Mesothelial cell of epicardium (in vitro differentiated cells): ENCODE measurements around the gene GALNT10. TPM values are rescaled to one million over a fixed set of nuclear protein-coding genes. Genes with fewer than 3 reads are reported as not detected.
A peak's percentile ranks its signal among the peaks of the same experiment; 100 is the strongest.

Source experiments
- DNase-seq, 2 experiments: peaks; one replicate each; pipeline ENCODE4 v3.0.0; 2021; ENCODE audit warnings: low spot score in 2 of 2; ENCODE audit not compliant: unreplicated experiment in 2 of 2
- H3K27ac Mint-ChIP-seq: 2 replicates; pipeline ENCODE4 v1.8.0; 2021; ENCODE audit warnings: mixed read lengths
- H3K27me3 Mint-ChIP-seq: 2 replicates; pipeline ENCODE4 v1.8.0; 2021; ENCODE audit warnings: low read depth, mixed read lengths
- H3K36me3 Mint-ChIP-seq: 2 replicates; pipeline ENCODE4 v1.8.0; 2021; ENCODE audit warnings: mixed read lengths
- H3K4me1 Mint-ChIP-seq: 2 replicates; pipeline ENCODE4 v1.8.0; 2021; ENCODE audit warnings: mixed read lengths
- H3K4me3 Mint-ChIP-seq: 2 replicates; pipeline ENCODE4 v1.8.0; 2021; ENCODE audit warnings: mild to moderate bottlenecking, moderate library complexity, mixed read lengths
- H3K9me3 Mint-ChIP-seq: 2 replicates; pipeline ENCODE4 v1.8.0; 2021; ENCODE audit warnings: mixed read lengths
- total RNA-seq: library from RNA; stranded (reverse); gene quantifications from 3 replicates; pipeline ENCODE4 v1.2.1, GENCODE V29; 2021
- TF ChIP-seq, protein P1 (sequence below): fragments of 200-600 bp; sonication (generic); IDR thresholded peaks from one replicate; pipeline ENCODE4 v1.5.0; 2021; ENCODE audit warnings: antibody characterized with exemption; ENCODE audit not compliant: unreplicated experiment

GALNT10 gene
- total RNA-seq, 1 donor from 2014 or later: 13.9 TPM

DNA sequence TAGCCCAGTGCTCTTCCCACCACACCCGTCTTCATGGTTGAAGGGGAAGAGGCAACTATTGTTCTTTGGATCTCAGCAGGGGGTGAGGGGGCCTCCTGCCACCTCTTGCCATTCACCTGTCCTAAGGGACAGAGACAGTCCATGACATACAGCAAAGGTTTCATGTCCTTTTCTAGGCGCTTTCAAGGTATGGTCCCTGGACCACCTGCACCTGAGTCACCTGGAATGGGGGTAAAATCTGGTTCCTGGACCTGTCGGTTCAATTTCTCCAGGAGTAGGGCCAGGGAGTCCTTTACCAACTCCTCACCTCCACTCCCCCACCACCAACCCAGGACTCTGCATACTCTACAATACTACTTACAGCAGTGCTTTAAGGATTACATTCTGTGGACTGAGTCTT lies 221.8 kb downstream of the GALNT10 start:
- no peak overlapping the region for H3K27ac Mint-ChIP-seq
- no peaks in the 10 kb centered on the region for H3K27me3 Mint-ChIP-seq
- no peaks in the 10 kb centered on the region for H3K9me3 Mint-ChIP-seq
- no peak overlapping the region for H3K4me3 Mint-ChIP-seq
- no peak for DNase-seq
- H3K36me3 Mint-ChIP-seq: no peaks in the 10 kb centered on the region
- H3K4me1 Mint-ChIP-seq: peaks cover 2% of the 10 kb centered on the region
- TF ChIP-seq, protein P1, sequence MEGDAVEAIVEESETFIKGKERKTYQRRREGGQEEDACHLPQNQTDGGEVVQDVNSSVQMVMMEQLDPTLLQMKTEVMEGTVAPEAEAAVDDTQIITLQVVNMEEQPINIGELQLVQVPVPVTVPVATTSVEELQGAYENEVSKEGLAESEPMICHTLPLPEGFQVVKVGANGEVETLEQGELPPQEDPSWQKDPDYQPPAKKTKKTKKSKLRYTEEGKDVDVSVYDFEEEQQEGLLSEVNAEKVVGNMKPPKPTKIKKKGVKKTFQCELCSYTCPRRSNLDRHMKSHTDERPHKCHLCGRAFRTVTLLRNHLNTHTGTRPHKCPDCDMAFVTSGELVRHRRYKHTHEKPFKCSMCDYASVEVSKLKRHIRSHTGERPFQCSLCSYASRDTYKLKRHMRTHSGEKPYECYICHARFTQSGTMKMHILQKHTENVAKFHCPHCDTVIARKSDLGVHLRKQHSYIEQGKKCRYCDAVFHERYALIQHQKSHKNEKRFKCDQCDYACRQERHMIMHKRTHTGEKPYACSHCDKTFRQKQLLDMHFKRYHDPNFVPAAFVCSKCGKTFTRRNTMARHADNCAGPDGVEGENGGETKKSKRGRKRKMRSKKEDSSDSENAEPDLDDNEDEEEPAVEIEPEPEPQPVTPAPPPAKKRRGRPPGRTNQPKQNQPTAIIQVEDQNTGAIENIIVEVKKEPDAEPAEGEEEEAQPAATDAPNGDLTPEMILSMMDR: no peak

DNA sequence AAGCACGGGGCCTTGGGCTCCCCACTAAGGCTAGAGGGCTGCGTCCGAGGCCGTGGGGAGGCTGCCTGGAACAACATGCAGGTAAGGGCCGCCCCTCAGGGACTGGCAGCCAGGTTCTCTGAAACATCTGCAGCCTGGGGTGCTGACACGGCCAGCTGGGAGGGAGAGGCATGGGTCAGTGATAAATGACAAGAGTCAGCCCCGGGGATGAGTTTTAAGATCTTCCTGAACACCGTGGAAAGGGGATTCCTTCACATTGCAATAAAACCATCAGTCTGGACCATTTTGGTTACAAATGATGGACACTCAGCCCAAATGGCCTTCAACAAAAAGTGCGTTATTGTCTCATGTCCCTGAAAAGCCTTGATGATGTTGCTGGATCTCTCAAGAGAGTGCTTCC lies 222.4 kb downstream of the GALNT10 start:
- no peaks in the 10 kb centered on the region for H3K9me3 Mint-ChIP-seq
- TF ChIP-seq, protein P1: no peak
- H3K4me1 Mint-ChIP-seq: peaks cover 2% of the 10 kb centered on the region
- DNase-seq: no peak
- no peaks in the 10 kb centered on the region for H3K27me3 Mint-ChIP-seq
- H3K27ac Mint-ChIP-seq: no peak overlapping the region
- H3K4me3 Mint-ChIP-seq: no peak overlapping the region
- no peaks in the 10 kb centered on the region for H3K36me3 Mint-ChIP-seq

DNA sequence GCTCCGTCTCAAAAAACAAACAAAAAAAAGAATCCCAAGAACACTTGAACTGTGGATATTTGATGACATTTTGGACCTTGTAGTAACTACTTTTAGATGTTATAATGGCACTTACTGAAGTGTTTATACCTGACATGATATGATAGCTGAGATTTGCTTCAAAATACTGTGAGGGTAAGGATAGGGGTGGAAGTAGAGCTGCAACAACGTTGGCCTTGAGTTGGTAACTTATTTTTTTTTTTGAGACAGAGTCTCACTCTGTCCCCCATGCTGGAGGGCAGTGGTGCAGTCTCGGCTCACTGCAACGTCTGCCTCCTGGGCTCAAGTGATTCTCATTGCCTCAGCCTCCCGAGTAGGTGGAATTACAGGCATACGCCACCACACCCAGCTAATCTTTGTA lies 224.6 kb downstream of the GALNT10 start:
- H3K4me1 Mint-ChIP-seq: peaks cover 10% of the 10 kb centered on the region
- no peaks in the 10 kb centered on the region for H3K9me3 Mint-ChIP-seq
- no peak overlapping the region for H3K4me3 Mint-ChIP-seq
- peaks cover 2% of the 10 kb centered on the region for H3K36me3 Mint-ChIP-seq
- TF ChIP-seq, protein P1: no peak
- DNase-seq: no peak
- no peaks in the 10 kb centered on the region for H3K27me3 Mint-ChIP-seq
- no peak overlapping the region for H3K27ac Mint-ChIP-seq

DNA sequence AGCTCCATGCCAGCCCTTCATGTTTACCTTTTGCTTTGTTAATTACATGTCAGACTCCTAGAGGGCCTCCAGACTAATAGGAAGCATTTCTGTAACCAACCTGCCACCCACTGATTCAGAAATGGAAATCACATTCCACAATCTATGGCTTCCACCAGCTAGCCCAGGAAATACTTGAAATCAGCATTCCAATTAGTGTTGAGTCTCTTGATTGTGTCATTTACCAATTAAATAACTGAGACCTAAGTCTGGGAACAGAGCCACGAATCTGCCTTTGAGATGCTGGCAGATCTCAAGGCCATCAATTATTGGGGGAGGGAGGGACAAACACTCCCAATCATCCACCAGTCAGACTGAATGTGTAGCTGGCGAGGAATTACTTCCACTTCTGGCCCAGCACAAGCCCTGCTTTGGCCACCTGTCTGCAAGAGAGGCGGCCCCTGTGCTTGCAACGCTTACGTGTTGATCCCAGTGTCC lies 227.8 kb downstream of the GALNT10 start:
- Mint-ChIP-seq H3K4me1 (peaks cover 10% of the 10 kb centered on the region), H3K27ac (no peak overlapping the region), H3K4me3 (no peak overlapping the region), H3K36me3 (peaks cover 15% of the 10 kb centered on the region), H3K9me3 (peaks cover 14% of the 10 kb centered on the region), H3K27me3 (no peaks in the 10 kb centered on the region)
- TF ChIP-seq, protein P1: no peak
- DNase-seq: no peak

DNA sequence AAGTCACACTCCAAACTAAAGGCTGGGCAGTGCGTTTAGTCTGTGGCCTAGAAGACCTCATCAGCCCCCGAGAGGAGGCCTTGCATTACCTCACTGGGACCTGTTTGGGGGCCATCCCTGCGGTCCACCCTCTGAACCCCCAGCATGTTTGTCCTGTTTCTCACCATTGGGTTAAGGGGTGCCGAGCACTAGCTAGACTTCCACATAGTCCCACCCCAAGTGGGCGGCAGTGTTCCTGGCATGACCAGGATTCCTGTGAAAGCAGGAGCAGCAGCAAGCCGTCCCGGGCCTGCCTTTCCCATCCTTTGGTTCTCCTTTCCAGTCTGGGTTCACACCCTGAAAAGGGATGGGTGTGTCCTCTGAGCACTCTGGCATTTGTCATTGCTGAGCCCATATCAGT lies 228.7 kb downstream of the GALNT10 start:
- TF ChIP-seq, protein P1: no peak
- Mint-ChIP-seq H3K9me3 (peaks cover 23% of the 10 kb centered on the region), H3K4me1 (peaks cover 10% of the 10 kb centered on the region)

DNA sequence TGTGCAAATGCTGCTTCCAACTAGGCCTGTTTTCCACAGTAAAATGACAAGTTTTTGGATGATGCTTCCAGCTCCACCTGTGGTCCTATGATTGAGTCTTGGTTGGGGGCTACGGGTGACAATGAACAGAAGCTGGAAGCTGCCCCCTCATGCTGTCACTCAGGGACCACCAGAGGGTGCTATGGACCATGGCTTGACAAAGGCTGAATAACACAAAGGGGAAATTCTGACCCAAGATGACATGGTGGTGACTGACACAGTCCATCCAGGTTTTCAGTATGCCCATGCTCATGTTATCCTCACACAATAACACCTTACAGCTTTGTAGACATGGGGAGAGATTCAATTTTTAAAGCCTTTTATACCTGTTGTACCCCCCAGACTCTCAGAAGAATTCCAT lies 231.3 kb downstream of the GALNT10 start:
- peaks cover 10% of the 10 kb centered on the region for H3K4me1 Mint-ChIP-seq
- H3K36me3 Mint-ChIP-seq: peaks cover 25% of the 10 kb centered on the region
- no peaks in the 10 kb centered on the region for H3K27me3 Mint-ChIP-seq
- H3K4me3 Mint-ChIP-seq: no peak overlapping the region
- peaks cover 25% of the 10 kb centered on the region for H3K9me3 Mint-ChIP-seq
- TF ChIP-seq, protein P1: peak; percentile 15
- no peak overlapping the region for H3K27ac Mint-ChIP-seq
- DNase-seq: no peak

More for the DNA sequence above, 228.7 kb downstream of the GALNT10 start:
- Mint-ChIP-seq H3K27me3 (no peaks in the 10 kb centered on the region), H3K27ac (no peak overlapping the region), H3K36me3 (peaks cover 24% of the 10 kb centered on the region), H3K4me3 (no peak overlapping the region)
- DNase-seq: no peak
